ENCODE data around the gene UBE2H. TPM values are rescaled to one million over a fixed set of nuclear protein-coding genes. Genes with fewer than 3 reads are reported as not detected.
"Not testable (repeated sequence)": the region's sequence is repeated elsewhere in the genome, so short reads cannot be mapped to it uniquely, and the experiment has no call there.

UBE2H gene
- total RNA-seq, 3 donors from 2014 or later: 39.6 to 85.9 (median 40.0) TPM

DNA sequence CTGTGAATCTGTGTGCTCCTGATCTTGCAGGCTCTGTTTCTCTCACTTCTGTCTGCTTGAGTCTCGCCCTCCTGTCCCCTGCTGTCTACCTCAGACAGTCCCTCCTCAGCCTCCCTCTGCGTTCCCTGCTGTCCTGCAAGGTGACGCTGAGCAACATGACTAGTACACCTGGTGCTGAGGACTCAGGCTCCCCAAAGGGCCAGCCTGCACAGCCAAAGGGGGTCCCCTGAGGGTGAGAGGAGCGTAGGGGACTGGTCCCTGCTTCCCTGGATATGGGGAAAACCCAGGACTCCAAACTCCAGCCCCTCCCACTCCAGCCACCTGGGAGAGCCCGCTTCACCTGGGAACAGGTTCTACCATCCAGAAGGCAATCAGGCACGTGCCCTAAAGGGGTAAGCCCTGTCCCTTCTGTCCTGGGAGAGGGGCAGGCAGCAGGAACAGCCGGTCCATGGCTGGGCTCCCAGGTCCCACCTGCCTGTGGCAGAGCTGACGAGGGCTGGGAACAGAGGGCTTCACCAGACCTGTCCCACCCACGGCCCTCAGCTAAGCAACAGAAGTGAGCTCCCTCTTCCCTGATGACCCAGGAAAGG, 156.5 kb downstream of the UBE2H start:
- no peaks in the 10 kb centered on the region for H3K9me3 ChIP-seq
- DNase-seq: no peak
- intact Hi-C loops (cut with DNase I, micrococcal nuclease): no loop called here
- no peaks in the 10 kb centered on the region for H3K4me1 ChIP-seq (ENCODE audit: low read depth)
- H3K4me3 ChIP-seq: no peak overlapping the region
- TF ChIP-seq, protein P1, sequence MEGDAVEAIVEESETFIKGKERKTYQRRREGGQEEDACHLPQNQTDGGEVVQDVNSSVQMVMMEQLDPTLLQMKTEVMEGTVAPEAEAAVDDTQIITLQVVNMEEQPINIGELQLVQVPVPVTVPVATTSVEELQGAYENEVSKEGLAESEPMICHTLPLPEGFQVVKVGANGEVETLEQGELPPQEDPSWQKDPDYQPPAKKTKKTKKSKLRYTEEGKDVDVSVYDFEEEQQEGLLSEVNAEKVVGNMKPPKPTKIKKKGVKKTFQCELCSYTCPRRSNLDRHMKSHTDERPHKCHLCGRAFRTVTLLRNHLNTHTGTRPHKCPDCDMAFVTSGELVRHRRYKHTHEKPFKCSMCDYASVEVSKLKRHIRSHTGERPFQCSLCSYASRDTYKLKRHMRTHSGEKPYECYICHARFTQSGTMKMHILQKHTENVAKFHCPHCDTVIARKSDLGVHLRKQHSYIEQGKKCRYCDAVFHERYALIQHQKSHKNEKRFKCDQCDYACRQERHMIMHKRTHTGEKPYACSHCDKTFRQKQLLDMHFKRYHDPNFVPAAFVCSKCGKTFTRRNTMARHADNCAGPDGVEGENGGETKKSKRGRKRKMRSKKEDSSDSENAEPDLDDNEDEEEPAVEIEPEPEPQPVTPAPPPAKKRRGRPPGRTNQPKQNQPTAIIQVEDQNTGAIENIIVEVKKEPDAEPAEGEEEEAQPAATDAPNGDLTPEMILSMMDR (IDR thresholded peaks at IDR 0.05): no peak
- ATAC-seq: no peak
- H3K36me3 ChIP-seq (ENCODE audit: low read depth): no peaks in the 10 kb centered on the region

DNA sequence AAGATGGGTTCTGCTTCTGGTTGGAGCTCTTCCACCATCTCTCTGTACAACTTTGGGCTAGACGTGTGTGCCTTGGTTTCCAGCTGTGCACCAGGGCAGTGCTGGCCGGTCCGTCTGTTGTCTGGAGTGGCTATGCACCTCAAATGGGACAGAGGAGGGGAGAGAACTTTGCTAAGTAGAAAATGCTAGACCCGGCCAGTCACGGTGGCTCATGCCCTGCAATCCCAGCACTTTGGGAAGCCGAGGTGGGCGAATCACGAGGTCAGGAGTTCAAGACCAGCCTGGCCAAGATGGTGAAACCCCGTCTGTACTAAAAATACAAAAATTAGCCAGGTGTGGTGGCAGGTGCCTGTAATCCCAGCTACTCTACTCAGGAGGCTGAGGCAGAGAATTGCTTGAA, 158.3 kb downstream of the UBE2H start:
- ATAC-seq; H3K4me3 ChIP-seq; H3K9me3 ChIP-seq; DNase-seq; H3K4me1 ChIP-seq (ENCODE audit: low read depth); intact Hi-C loops (cut with DNase I, micrococcal nuclease); H3K36me3 ChIP-seq (ENCODE audit: low read depth): not testable (repeated sequence)

DNA sequence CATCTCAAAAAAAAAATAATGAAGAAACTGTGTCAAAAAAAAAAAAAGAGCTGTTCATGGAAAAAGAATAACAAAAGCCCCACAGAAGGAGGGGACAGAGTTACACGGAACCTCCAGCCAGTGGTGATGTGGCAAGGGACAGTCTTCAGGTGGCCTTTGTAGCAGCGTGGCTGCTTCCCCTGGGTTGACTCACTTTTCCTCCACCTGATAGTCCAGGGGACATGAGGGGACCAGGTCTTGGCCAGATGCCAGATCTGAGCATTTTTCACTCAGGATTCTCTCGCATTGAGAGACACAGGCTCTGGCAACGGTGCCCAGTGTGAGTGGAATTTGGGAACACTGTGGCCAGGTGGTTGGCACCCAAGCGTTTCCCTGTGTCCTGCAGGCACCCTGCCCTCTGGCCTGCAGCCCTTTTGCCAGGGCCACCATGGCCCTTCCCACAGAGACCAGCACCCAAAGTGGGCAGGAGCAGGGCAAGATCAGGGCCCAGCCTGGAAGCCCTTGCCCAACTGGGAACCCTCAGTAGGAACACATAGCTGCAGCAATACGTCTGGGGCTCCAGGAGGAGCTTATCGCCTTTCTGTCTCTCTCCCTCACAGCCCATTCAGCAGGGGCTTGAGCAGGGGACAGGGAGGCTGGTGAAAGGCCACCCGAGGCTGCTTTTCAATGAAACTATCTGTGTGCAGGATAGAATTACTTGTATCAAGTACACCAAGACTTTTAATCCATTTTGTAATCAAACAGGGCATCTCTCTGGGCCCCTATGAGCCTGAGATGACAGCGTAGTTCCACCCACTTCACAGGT, 159.1 kb downstream of the UBE2H start:
- H3K36me3 ChIP-seq (ENCODE audit: low read depth): no peaks in the 10 kb centered on the region
- H3K4me1 ChIP-seq (ENCODE audit: low read depth): no peaks in the 10 kb centered on the region
- TF ChIP-seq, protein P1 (IDR thresholded peaks at IDR 0.05): no peak
- intact Hi-C loops (cut with DNase I, micrococcal nuclease): no loop called here
- no peaks in the 10 kb centered on the region for H3K9me3 ChIP-seq
- DNase-seq (no peak), ATAC-seq (no peak)
- no peak overlapping the region for H3K4me3 ChIP-seq

DNA sequence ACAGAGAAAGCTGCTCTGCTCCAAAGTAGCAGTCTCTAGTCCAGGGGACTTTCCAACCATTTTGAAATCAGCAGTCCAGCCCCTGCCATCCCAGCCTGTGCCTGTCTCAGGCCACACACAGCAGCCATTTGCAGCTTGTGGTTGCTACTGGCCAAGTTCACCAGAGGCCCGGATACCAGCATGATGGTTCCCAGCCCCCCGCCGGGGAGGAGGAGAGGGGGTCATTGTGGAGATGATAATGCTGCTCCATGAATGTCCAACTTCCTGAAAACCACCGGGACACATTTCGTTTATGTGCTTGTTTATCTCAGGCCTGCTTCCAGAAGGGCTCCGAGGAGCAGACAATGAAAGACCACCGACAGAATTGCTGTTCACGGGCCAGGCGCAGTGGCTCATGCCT, 160.0 kb downstream of the UBE2H start:
- ATAC-seq: no peak

DNA sequence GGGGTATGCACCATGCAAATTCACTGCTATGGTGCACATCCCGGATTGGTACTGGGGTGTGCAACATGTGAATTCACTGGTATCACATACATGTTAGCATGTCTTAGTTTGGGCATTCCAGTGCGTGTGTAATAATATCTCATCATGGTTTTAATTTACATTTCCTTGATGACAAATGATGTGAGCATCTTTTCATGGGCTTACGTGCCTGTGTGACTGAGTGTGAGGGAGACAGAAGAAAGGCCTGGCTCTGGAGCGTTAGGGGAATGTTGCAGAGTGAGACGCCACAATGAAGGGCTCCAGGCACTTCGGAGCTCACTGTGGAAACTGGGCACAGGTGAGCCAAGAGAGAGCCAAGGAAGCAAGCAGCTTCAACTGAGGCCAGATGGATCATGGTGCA, 162.6 kb downstream of the UBE2H start:
- Histone ChIP-seq H3K4me3 (no peak overlapping the region), H3K9me3 (no peaks in the 10 kb centered on the region), H3K4me1 (ENCODE audit: low read depth) (peaks cover 11% of the 10 kb centered on the region), H3K36me3 (ENCODE audit: low read depth) (no peaks in the 10 kb centered on the region)
- TF ChIP-seq, protein P1 (IDR thresholded peaks at IDR 0.05): no peak
- intact Hi-C loops (cut with DNase I, micrococcal nuclease): no loop called here
- no peak for DNase-seq
- ATAC-seq: no peak

More for the DNA sequence above, 160.0 kb downstream of the UBE2H start:
- no peaks in the 10 kb centered on the region for H3K4me1 ChIP-seq (ENCODE audit: low read depth)
- no peak overlapping the region for H3K4me3 ChIP-seq
- intact Hi-C loops (cut with DNase I, micrococcal nuclease): no loop called here
- DNase-seq: no peak
- H3K36me3 ChIP-seq (ENCODE audit: low read depth): no peaks in the 10 kb centered on the region
- TF ChIP-seq, protein P1 (IDR thresholded peaks at IDR 0.05): no peak
- H3K9me3 ChIP-seq: no peaks in the 10 kb centered on the region

DNA sequence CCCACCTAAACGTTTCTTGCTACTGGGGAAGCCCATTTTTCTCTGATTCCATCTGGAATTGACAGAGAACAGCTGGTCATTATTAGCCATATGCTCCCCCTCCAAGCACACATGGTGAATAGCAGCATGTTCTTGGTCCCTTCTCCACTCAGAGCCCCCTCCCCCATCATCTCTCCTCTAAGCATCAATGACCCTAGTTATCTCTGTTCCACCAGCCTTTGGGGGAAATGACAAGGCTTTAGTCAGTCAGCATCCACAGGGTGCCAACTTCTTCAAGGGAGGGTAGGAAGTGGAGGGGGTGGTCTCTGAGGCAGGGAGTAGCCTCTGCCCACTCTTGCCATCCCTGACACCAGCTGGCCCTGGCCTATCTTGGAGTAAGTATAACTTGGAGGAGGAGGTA, 163.1 kb downstream of the UBE2H start:
- Histone ChIP-seq H3K9me3 (no peaks in the 10 kb centered on the region), H3K36me3 (ENCODE audit: low read depth) (no peaks in the 10 kb centered on the region), H3K4me1 (ENCODE audit: low read depth) (peaks cover 15% of the 10 kb centered on the region), H3K4me3 (no peak overlapping the region)
- DNase-seq: no peak
- intact Hi-C loops (cut with DNase I, micrococcal nuclease): no loop called here
- ATAC-seq: no peak
- TF ChIP-seq, protein P1 (IDR thresholded peaks at IDR 0.05): no peak
